ENCODE measurements around the gene IQCF5. TPM values are rescaled to one million over a fixed set of nuclear protein-coding genes. Genes with fewer than 3 reads are reported as not detected.
"Not testable (repeated sequence)": the region's sequence is repeated elsewhere in the genome, so short reads cannot be mapped to it uniquely, and the experiment has no call there.

Gene IQCF5
- polyA plus RNA-seq, 1 donor, result not detected

DNA sequence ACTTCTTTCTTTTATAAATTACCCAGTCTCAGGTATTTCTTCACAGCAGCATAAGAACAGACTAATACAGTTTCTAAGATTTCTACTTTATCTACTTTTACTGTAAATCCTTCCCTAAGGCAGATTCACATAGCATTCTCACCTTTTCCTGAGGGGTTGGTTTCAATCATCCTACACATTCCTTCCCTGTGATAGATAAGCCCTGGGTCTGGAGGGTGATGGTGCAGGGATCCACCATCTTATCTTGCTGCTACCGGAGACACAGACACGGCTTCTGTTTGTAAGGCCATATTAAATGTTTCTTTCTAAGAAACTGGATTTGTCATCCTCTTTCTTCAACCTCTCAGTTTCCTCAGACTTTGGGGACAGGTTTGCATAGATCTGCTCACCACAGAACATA lies 6.1 kb downstream of the IQCF5 start:
- no peak for DNase-seq (ENCODE audit: low read depth)

DNA sequence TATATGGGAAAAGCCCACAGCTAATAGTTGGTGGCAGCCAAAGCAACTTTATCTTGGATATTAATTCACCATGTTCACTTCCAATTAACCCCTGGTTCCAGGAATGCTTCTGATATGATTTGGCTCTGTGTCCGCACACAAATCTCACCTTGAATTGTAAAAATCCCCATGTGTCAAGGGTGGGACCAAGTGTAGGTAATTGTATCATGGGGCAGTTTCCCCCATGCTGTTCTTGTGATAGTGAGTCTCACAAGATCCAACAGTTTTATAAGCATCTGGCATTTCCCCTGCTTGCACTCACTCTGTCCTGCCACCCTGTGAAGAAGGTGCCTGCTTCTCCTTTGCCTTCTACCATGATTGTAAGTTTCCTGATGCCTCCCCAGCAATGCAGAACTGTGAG lies 6.5 kb downstream of the IQCF5 start:
- DNase-seq (ENCODE audit: low read depth), result not testable (repeated sequence)

DNA sequence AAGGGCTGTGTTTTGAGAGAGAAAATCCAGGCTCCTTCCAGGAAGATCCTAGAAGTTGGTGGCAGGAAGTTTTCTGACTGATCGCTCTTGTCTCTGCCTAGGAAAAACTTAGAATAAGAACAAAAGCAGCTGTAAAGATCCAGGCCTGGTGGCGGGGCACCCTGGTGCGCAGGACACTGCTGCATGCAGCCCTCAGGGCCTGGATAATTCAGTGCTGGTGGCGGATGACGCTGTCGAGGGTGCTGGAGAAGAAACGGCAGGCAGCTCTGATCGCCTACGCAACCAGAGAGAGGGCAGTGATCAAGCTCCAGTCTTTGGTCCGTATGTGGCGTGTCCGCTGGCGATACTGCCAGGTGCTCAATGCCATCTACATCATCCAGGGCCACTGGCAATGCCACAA lies 12.5 kb downstream of the IQCF5 start:
- DNase-seq (ENCODE audit: low read depth), result no peak

DNA sequence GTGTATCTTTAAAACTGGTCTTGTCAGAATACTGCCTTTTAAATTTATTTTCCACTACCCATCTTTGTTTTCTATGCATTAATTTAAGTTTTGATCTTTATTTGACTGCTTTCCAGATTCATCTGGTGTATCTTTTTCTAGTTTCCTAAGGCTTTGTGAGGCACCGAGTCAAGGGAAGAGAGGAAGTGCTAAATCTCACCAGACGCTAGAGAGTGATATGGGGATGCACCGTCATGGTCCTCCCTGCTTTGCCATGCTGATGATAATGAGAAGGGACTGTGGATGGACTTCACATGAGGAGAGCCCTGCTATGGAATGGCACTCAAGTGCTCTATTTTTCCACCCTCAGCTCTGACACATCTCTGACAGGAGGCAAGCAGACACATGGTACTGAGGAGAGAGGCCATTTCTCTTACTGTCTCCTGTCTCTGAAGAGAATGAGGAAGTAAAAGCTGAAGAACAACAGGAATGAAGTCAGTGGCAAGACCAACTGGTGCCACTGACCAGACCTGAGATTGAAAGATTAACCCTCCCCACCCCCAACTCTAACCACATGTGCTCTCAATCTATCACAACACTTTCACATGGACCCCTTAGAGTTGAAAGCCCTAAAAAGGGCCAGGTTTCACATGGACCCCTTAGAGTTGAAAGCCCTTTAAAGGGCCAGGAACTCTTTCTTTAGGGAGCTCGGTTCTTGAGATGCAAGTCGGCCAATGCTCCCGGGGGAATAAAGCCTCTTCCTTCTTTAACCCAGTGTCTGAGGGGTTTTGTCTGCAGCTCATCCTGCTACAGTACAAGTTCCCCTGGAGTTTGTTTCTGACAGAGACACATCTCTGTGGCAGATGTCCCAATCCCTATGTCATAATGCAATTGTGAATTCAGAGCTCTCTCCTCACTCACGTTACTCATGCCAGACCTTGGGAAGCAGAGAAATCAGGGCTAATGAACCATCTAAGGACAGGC lies 14.4 kb downstream of the IQCF5 start, which contains the start of gene IQCF2:
Gene IQCF2, plus strand, starts transcription at position 913 of the 963 bp plus-strand sequence. CDS start 52 bp downstream, outside the sequence.
- no peak for DNase-seq (ENCODE audit: low read depth)

DNA sequence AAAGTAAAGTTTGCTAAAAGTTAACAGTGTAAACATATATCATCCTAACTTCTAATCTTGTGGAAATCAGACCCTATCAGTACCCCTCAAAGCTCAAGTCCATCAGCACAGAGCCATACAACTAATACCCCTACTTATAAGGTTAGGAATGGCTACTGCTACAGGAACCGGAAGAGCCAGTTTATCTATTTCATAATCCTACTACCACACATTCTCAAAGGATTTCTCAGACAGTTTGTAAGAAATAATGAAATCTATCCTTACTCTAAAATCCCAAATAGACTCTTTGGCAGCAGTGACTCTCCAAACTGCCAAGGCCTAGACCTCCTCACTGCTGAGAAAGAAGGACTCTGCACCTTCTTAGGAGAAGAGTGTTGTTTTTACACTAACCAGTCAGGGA lies 20.0 kb downstream of the IQCF5 start:
- DNase-seq (ENCODE audit: low read depth), result not testable (repeated sequence)

DNA sequence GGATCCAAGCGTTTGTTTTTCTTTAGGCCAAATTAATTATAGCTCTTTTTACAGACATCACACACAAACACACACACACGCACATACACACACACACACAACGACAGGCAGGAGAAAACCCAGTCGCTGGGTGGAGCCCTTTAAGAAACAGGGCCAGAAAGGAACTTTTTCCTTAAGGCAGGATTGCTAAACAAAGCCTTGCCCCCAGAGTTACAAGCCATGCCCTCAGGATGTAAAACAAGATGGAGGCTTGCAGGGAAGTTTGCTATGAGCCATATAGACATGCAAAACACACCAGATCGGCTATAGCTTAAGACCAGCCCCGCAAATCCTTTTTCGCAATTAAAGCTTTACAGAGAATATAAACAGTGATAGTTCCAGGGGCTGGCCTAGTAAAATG lies 30.3 kb downstream of the IQCF5 start:
- no peak for DNase-seq (ENCODE audit: low read depth)

DNA sequence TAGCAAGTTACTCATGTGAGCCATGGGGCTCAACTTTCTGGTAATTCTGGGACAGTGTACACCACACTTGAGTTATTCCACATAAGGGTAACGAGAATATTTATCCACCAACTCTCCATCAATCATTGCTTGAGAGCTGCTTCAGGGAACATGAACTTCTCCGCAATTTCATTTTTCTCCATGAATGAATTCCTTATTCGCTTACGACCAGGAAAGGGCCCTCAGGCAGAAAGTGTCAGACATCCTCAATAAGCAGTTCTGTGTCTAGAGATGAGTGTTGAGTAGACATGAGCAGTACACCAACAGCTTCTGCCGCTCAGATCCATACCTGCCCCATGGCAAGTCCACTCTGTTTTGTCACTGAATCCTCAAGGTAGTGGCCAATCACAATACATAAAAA lies 38.8 kb downstream of the IQCF5 start:
- no peak for DNase-seq (ENCODE audit: low read depth)

DNA sequence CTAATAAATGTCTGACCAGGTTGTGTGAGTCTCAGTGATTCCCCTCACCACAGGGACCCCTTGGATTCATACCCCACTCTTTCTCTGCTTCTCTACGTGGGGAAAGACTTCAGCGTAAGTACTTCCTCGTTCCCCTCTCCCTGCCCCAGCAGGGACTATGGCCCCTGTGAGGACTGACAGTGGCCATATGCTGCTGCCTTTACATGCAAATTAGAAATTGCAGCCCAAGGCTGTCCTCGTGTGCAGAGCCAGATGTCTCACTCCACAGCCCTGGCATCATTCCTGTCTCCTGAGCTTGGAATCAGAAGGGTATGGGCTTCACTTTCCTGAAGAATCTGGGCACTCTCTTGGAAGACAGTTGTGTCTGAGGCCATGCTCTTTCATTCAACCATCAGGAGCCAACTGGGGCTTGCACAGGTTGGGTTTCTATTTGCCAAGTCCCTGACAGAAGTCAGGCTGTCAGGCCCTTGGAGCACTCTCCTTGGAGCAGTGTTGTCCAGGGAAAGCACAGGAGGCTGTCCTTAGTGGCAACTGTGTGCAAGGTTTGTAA lies 44.5 kb downstream of the IQCF5 start:
- DNase-seq (ENCODE audit: low read depth), result no peak

DNA sequence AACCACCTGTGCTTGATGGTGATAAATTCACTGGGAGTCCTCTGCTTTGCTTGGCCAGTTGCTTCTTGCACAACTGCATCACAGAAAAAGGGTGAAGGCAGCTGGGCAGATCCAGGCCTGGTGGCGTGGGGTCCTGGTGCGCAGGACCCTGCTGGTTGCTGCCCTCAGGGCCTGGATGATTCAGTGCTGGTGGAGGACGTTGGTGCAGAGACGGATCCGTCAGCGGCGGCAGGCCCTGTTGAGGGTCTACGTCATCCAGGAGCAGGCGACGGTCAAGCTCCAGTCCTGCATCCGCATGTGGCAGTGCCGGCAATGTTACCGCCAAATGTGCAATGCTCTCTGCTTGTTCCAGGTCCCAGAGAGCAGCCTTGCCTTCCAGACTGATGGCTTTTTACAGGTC lies 45.1 kb downstream of the IQCF5 start:
- no peak for DNase-seq (ENCODE audit: low read depth)

DNA sequence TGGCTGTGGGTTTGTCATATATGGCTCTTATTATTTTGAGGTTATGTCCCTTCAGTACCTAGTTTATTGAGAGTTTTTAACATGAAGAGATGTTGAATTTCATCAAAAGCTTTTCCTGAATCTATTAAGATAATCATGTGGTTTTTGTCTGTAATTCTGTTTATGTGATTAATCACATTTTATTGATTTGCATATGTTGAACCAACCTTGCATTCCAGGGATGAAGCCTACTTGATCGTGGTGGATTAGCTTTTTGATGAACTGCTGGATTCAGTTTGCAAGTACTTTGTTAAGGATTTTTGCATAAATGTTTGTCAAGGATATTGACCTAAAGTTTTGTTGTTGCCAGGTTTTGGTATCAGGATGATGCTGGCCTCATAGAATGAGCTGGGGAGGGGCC lies 47.1 kb downstream of the IQCF5 start:
- no peak for DNase-seq (ENCODE audit: low read depth)

Other genes starting within 250 kb of the IQCF5 start
- 21.7 TPM for gene TEX264, start 204.3 kb downstream of the IQCF5 start, polyA plus RNA-seq (ENCODE audit: insufficient read length)
- 0.33 TPM for gene GRM2, start 168.5 kb downstream of the IQCF5 start, polyA plus RNA-seq (ENCODE audit: insufficient read length)
- not detected for gene IQCF6, start 96.4 kb downstream of the IQCF5 start, polyA plus RNA-seq (ENCODE audit: insufficient read length)
- gene IQCF2, start 14.0 kb downstream of the IQCF5 start, polyA plus RNA-seq (ENCODE audit: insufficient read length), result not detected
- gene IQCF1, start 27.8 kb upstream of the IQCF5 start, polyA plus RNA-seq (ENCODE audit: insufficient read length), result not detected
- 15.2 TPM for gene RRP9, start 66.3 kb upstream of the IQCF5 start, polyA plus RNA-seq (ENCODE audit: insufficient read length)
- 5.5 TPM for gene PARP3, start 66.8 kb upstream of the IQCF5 start, polyA plus RNA-seq (ENCODE audit: insufficient read length)
- 0.89 TPM for gene GPR62, start 79.8 kb upstream of the IQCF5 start, polyA plus RNA-seq (ENCODE audit: insufficient read length)
- 68.7 TPM for gene PCBP4, start 91.9 kb upstream of the IQCF5 start, polyA plus RNA-seq (ENCODE audit: insufficient read length)
- gene ABHD14B, start 98.4 kb upstream of the IQCF5 start, polyA plus RNA-seq (ENCODE audit: insufficient read length), result 21.9 TPM
- gene ABHD14A, start 99.5 kb upstream of the IQCF5 start, polyA plus RNA-seq (ENCODE audit: insufficient read length), result 16.1 TPM
- gene ACY1, start 107.9 kb upstream of the IQCF5 start, polyA plus RNA-seq (ENCODE audit: insufficient read length), result 12.9 TPM
- gene RPL29, start 120.3 kb upstream of the IQCF5 start, polyA plus RNA-seq (ENCODE audit: insufficient read length), result 3,323 TPM
- gene DUSP7, start 181.0 kb upstream of the IQCF5 start, polyA plus RNA-seq (ENCODE audit: insufficient read length), result 18.5 TPM

All from forelimb muscle (tissue), 1 donor.